Measurements from ENCODE around the gene TNS2. TPM values are rescaled to one million over a fixed set of nuclear protein-coding genes. Genes with fewer than 3 reads are reported as not detected.
A peak's percentile ranks its signal among the peaks of the same experiment; 100 is the strongest.
"Not testable (repeated sequence)": the region's sequence is repeated elsewhere in the genome, so short reads cannot be mapped to it uniquely, and the experiment has no call there.

Gene TNS2
- polyA plus RNA-seq, 1 donor: 124 TPM

- not testable (repeated sequence) for DNase-seq
Measured at GRCh38 chr12:53094796-53095595, 45.1 kb downstream of the TNS2 start.

GRCh38 chr12:53095596-53095895 is 45.7 kb downstream of the TNS2 start:
- DNase-seq: not testable (repeated sequence)

GRCh38 chr12:53096089-53096741 is 46.4 kb downstream of the TNS2 start:
- peak; percentile 81 for DNase-seq

- peak; percentile 27 for DNase-seq
Measured at GRCh38 chr12:53096759-53097158, 46.9 kb downstream of the TNS2 start.

GRCh38 chr12:53097207-53097563 is 47.3 kb downstream of the TNS2 start:
- DNase-seq: peak; percentile 73

- DNase-seq: peak; percentile 63
Measured at GRCh38 chr12:53097564-53098353, 47.9 kb downstream of the TNS2 start, which contains the start of gene IGFBP6. Gene IGFBP6 (plus strand): TSS chr12:53097667. CDS start chr12:53097718, 51 bp downstream.

GRCh38 chr12:53098354-53098981 is 48.6 kb downstream of the TNS2 start:
- DNase-seq: peak; percentile 43

GRCh38 chr12:53099071-53099882 is 49.4 kb downstream of the TNS2 start:
- DNase-seq: peak; percentile 92

- no peak for DNase-seq
Measured at GRCh38 chr12:53100466-53101151, 50.7 kb downstream of the TNS2 start.

GRCh38 chr12:53101266-53101665 is 51.4 kb downstream of the TNS2 start:
- DNase-seq: no peak

- DNase-seq: no peak
Measured at GRCh38 chr12:53101931-53102781, 52.3 kb downstream of the TNS2 start.

- DNase-seq: no peak
Measured at GRCh38 chr12:53102883-53103807, 53.3 kb downstream of the TNS2 start, which contains the start of gene SOAT2. Gene SOAT2 (plus strand): TSS chr12:53103486. CDS start chr12:53103578, 92 bp downstream.

- no peak for DNase-seq
Measured at GRCh38 chr12:53103860-53104305, 54.0 kb downstream of the TNS2 start.

- DNase-seq: no peak
Measured at GRCh38 chr12:53105256-53105655, 55.4 kb downstream of the TNS2 start.

GRCh38 chr12:53105712-53106439 is 56.0 kb downstream of the TNS2 start:
- no peak for DNase-seq

- DNase-seq: no peak
Measured at GRCh38 chr12:53107122-53107521, 57.3 kb downstream of the TNS2 start.

- not testable (repeated sequence) for DNase-seq
Measured at GRCh38 chr12:53112431-53112830, 62.6 kb downstream of the TNS2 start.

GRCh38 chr12:53113136-53113705 is 63.4 kb downstream of the TNS2 start:
- DNase-seq: no peak
